Fibroblast of the aortic adventitia (primary cell): Measurements from ENCODE around the gene SNX10. TPM values are rescaled to one million over a fixed set of nuclear protein-coding genes. Genes with fewer than 3 reads are reported as not detected.
"Not testable (repeated sequence)": the region's sequence is repeated elsewhere in the genome, so short reads cannot be mapped to it uniquely, and the experiment has no call there.

Experiments used
- DNase-seq: peaks from one replicate; pipeline ENCODE4 v3.0.0-alpha.2; 2010; ENCODE audit warnings: low read depth
- H3K4me3 ChIP-seq: 2 replicates; pipeline ENCODE4 v1.5.1; 2011; ENCODE audit warnings: low read depth, mild to moderate bottlenecking, control low read depth, low read length, moderate library complexity
- CTCF ChIP-seq: IDR thresholded peaks from 2 replicates; pipeline ENCODE4 v1.5.1; 2011; ENCODE audit warnings: mild to moderate bottlenecking, low read length, control low read depth, inconsistent platforms; ENCODE audit not compliant: insufficient read depth
- total RNA-seq: library from RNA; depleted of rRNA; stranded (reverse); fragments of >200 nt; gene quantifications from 2 replicates; pipeline ENCODE4 v1.2.3, GENCODE V29; 2012; ENCODE audit warnings: low replicate concordance

Gene SNX10
- 0.09 and 2.5 TPM in 2 replicates for total RNA-seq

GRCh38 chr7:26291699-26292538 is at the start of gene SNX10:
TSS of gene SNX10 (plus strand) at chr7:26291862. CDS start at chr7:26346443, 54,581 bp downstream.
- TF ChIP-seq CTCF, result no peak
- peak within 1 kb of the TSS; percentile 31 for H3K4me3 ChIP-seq
- no peak for DNase-seq

GRCh38 chr7:26245150-26245549 is 46.5 kb upstream of the SNX10 start:
- no peak for DNase-seq
- no peak overlapping the region for H3K4me3 ChIP-seq
- TF ChIP-seq CTCF, result no peak

- no peak overlapping the region for H3K4me3 ChIP-seq
- DNase-seq, result no peak
- TF ChIP-seq CTCF, result no peak
These were observed 41.4 kb upstream of the SNX10 start for GRCh38 chr7:26250239-26250638.

GRCh38 chr7:26261866-26262265 is 29.8 kb upstream of the SNX10 start:
- not testable (repeated sequence) for DNase-seq, H3K4me3 ChIP-seq

- DNase-seq, result peak; percentile 5
- no peak for TF ChIP-seq CTCF
These were observed 26.6 kb upstream of the SNX10 start for GRCh38 chr7:26265065-26265464.

GRCh38 chr7:26265499-26266075 is 26.1 kb upstream of the SNX10 start:
- no peak for DNase-seq
- TF ChIP-seq CTCF, result no peak
- H3K4me3 ChIP-seq, result no peak overlapping the region

More at GRCh38 chr7:26265065-26265464, 26.6 kb upstream of the SNX10 start:
- H3K4me3 ChIP-seq, result no peak overlapping the region

GRCh38 chr7:26267601-26268166 is 24.0 kb upstream of the SNX10 start:
- no peak for DNase-seq
- no peak overlapping the region for H3K4me3 ChIP-seq
- no peak for TF ChIP-seq CTCF
